HEK293 (cell line): ENCODE measurements around the gene HOXC10.
A peak's percentile ranks its signal among the peaks of the same experiment; 100 is the strongest.

Experiments
- ATF2 ChIP-seq: fragments of 450-650 bp; formaldehyde crosslinking; IDR thresholded peaks from 2 replicates; pipeline ENCODE4 v1.5.1; 2016; ENCODE audit warnings: missing biosample characterization, missing genetic modification characterization, low read depth
- ELK4 ChIP-seq: IDR thresholded peaks from 2 replicates; pipeline ENCODE4 v1.6.1; 2011; ENCODE audit warnings: mild to moderate bottlenecking, low read depth, low read length, borderline replicate concordance
- FEZF1 ChIP-seq: fragments of 450-650 bp; formaldehyde crosslinking; IDR thresholded peaks from 2 replicates; pipeline ENCODE4 v1.5.1; 2016; ENCODE audit warnings: missing biosample characterization, missing genetic modification characterization
- GLI2 ChIP-seq: fragments of 450-650 bp; formaldehyde crosslinking; IDR thresholded peaks from 2 replicates; pipeline ENCODE4; 2017; ENCODE audit warnings: missing biosample characterization, missing genetic modification characterization, low read depth, borderline replicate concordance
- GLI4 ChIP-seq: fragments of 450-650 bp; formaldehyde crosslinking; IDR thresholded peaks from 2 replicates; pipeline ENCODE4 v1.5.1; 2016; ENCODE audit warnings: missing biosample characterization, missing genetic modification characterization
- KLF9 ChIP-seq: fragments of 450-650 bp; formaldehyde crosslinking; IDR thresholded peaks from 2 replicates; pipeline ENCODE4 v1.5.1; 2016; ENCODE audit warnings: missing biosample characterization, missing genetic modification characterization, low read depth
- PBX3 ChIP-seq: sonication (generic); formaldehyde crosslinking; IDR thresholded peaks from 2 replicates; pipeline ENCODE4 v1.8.1; 2022; ENCODE audit warnings: mild to moderate bottlenecking, moderate library complexity, missing genetic modification reagents
- SP2 ChIP-seq: fragments of 450-650 bp; formaldehyde crosslinking; IDR thresholded peaks from 2 replicates; pipeline ENCODE4 v1.5.1; 2016; ENCODE audit warnings: missing biosample characterization, missing genetic modification characterization
- SP3 ChIP-seq: fragments of 450-650 bp; formaldehyde crosslinking; IDR thresholded peaks from 2 replicates; pipeline ENCODE4 v1.5.1; 2016; ENCODE audit warnings: missing biosample characterization, missing genetic modification characterization
- YY2 ChIP-seq: fragments of 450-650 bp; formaldehyde crosslinking; IDR thresholded peaks from 2 replicates; pipeline ENCODE4 v1.5.1; 2016; ENCODE audit warnings: missing biosample characterization, missing genetic modification characterization
- ZBTB7A ChIP-seq: fragments of 450-650 bp; formaldehyde crosslinking; IDR thresholded peaks from 2 replicates; pipeline ENCODE4 v1.5.1; 2016; ENCODE audit warnings: low read depth, missing biosample characterization, missing genetic modification characterization
- ZFHX2 ChIP-seq: fragments of 450-650 bp; formaldehyde crosslinking; conservative IDR thresholded peaks from 2 replicates; pipeline ENCODE4 v1.5.1; 2016; ENCODE audit warnings: missing biosample characterization, missing genetic modification characterization
- ZFP37 ChIP-seq: fragments of 450-650 bp; formaldehyde crosslinking; IDR thresholded peaks from 2 replicates; pipeline ENCODE4 v1.5.1; 2016; ENCODE audit warnings: missing biosample characterization, missing genetic modification characterization
- ZNF112 ChIP-seq: fragments of 450-650 bp; formaldehyde crosslinking; IDR thresholded peaks from 2 replicates; pipeline ENCODE4 v1.5.0; 2017; ENCODE audit warnings: missing biosample characterization, missing genetic modification characterization
- ZNF121 ChIP-seq: fragments of 450-650 bp; formaldehyde crosslinking; IDR thresholded peaks from 2 replicates; pipeline ENCODE4 v1.5.1; 2016; ENCODE audit warnings: missing biosample characterization, missing genetic modification characterization
- ZNF16 ChIP-seq: fragments of 450-650 bp; formaldehyde crosslinking; IDR thresholded peaks from 2 replicates; pipeline ENCODE4 v1.5.1; 2016; ENCODE audit warnings: low read depth, missing biosample characterization, missing genetic modification characterization
- ZNF202 ChIP-seq: fragments of 450-650 bp; formaldehyde crosslinking; IDR thresholded peaks from 2 replicates; pipeline ENCODE4 v1.5.1; 2016; ENCODE audit warnings: missing biosample characterization, missing genetic modification characterization, borderline replicate concordance
- ZNF223 ChIP-seq: fragments of 450-650 bp; formaldehyde crosslinking; IDR thresholded peaks from 2 replicates; pipeline ENCODE4 v1.5.1; 2016; ENCODE audit warnings: missing biosample characterization, missing genetic modification characterization
- ZNF26 ChIP-seq: fragments of 450-650 bp; formaldehyde crosslinking; IDR thresholded peaks from 2 replicates; pipeline ENCODE4 v1.5.1; 2016; ENCODE audit warnings: missing biosample characterization, missing genetic modification characterization
- ZNF274 ChIP-seq, 2 experiments: fragments of 200-500 bp in 1 of 2; fragments of 450-650 bp in 1 of 2; sonication (Bioruptor generic) in 1 of 2; formaldehyde crosslinking in 1 of 2; IDR thresholded peaks; 2 replicates each; pipeline versions ENCODE4 v1.5.1 to v1.6.1; 2014 to 2016; ENCODE audit warnings: borderline replicate concordance in 1 of 2, inconsistent platforms in 1 of 2, low read length in 1 of 2, missing biosample characterization in 1 of 2, missing genetic modification characterization in 1 of 2
- ZNF280C ChIP-seq: fragments of 450-650 bp; formaldehyde crosslinking; IDR thresholded peaks from 2 replicates; pipeline ENCODE4 v1.5.1; 2016; ENCODE audit warnings: missing biosample characterization, missing genetic modification characterization
- ZNF302 ChIP-seq: fragments of 450-650 bp; formaldehyde crosslinking; IDR thresholded peaks from 2 replicates; pipeline ENCODE4 v1.5.1; 2016; ENCODE audit warnings: missing biosample characterization, missing genetic modification characterization, low read depth
- ZNF354C ChIP-seq: fragments of 450-650 bp; formaldehyde crosslinking; IDR thresholded peaks from 2 replicates; pipeline ENCODE4 v1.5.1; 2016; ENCODE audit warnings: missing biosample characterization, missing genetic modification characterization, low read depth, borderline replicate concordance
- ZNF37A ChIP-seq: fragments of 450-650 bp; IDR thresholded peaks from 2 replicates; pipeline ENCODE4 v1.5.1; 2018; ENCODE audit warnings: missing biosample characterization, missing genetic modification characterization
- ZNF398 ChIP-seq: fragments of 450-650 bp; formaldehyde crosslinking; IDR thresholded peaks from 2 replicates; pipeline ENCODE4 v1.5.1; 2017; ENCODE audit warnings: missing biosample characterization, missing genetic modification characterization
- ZNF426 ChIP-seq: fragments of 450-650 bp; formaldehyde crosslinking; IDR thresholded peaks from 2 replicates; pipeline ENCODE4 v1.5.1; 2017; ENCODE audit warnings: missing biosample characterization, missing genetic modification characterization, mild to moderate bottlenecking, inconsistent platforms, moderate library complexity
- ZNF521 ChIP-seq: fragments of 450-650 bp; formaldehyde crosslinking; IDR thresholded peaks from 2 replicates; pipeline ENCODE4 v1.5.1; 2017; ENCODE audit warnings: missing biosample characterization, mild to moderate bottlenecking, missing genetic modification characterization
- ZNF530 ChIP-seq: fragments of 450-650 bp; formaldehyde crosslinking; IDR thresholded peaks from 2 replicates; pipeline ENCODE4 v1.5.1; 2016; ENCODE audit warnings: low read depth, missing biosample characterization, missing genetic modification characterization
- ZNF558 ChIP-seq: fragments of 450-650 bp; formaldehyde crosslinking; IDR thresholded peaks from 2 replicates; pipeline ENCODE4 v1.5.1; 2016; ENCODE audit warnings: missing biosample characterization, missing genetic modification characterization
- ZNF585B ChIP-seq: fragments of 450-650 bp; formaldehyde crosslinking; IDR thresholded peaks from 2 replicates; pipeline ENCODE4 v1.5.1; 2016; ENCODE audit warnings: missing biosample characterization, missing genetic modification characterization
- ZNF670 ChIP-seq: fragments of 450-650 bp; formaldehyde crosslinking; IDR thresholded peaks from 2 replicates; pipeline ENCODE4 v1.5.1; 2016; ENCODE audit warnings: missing biosample characterization, missing genetic modification characterization, low read depth

The HOXC10 gene

GRCh38 chr12:53990311-53991076, 5.5 kb downstream of the HOXC10 start (continued):
- TF ChIP-seq ZNF530 (tag by site-specific recombination) (no peak), SP2 (tag by site-specific recombination) (no peak), ZNF26 (tag by site-specific recombination) (no peak), ZFP37 (tag by site-specific recombination) (no peak), ZBTB7A (no peak), ZNF274 (IDR thresholded peaks at IDR 0.05; ENCODE audit: low read length) (no peak), ZNF274 (tag by site-specific recombination; IDR thresholded peaks at IDR 0.05; ENCODE audit: borderline replicate concordance) (no peak), ZNF16 (tag by site-specific recombination) (no peak), ZNF302 (tag by site-specific recombination) (no peak), ZNF426 (tag by site-specific recombination) (no peak), ZNF280C (tag by site-specific recombination) (no peak), ZNF223 (tag by site-specific recombination) (no peak), ZNF121 (tag by site-specific recombination) (peak; percentile 7; the same call in 1 of the 2 replicates), YY2 (tag by site-specific recombination) (no peak), ZNF202 (no peak), KLF9 (tag by site-specific recombination) (no peak), ZNF521 (tag by site-specific recombination) (no peak), ZNF398 (tag by site-specific recombination) (no peak; the same call in 1 of the 2 replicates), GLI2 (tag by site-specific recombination) (no peak), PBX3 (CRISPR knock-in tag) (no peak), ZNF354C (tag by site-specific recombination) (no peak), ZNF558 (no peak), ZNF112 (tag by site-specific recombination) (no peak), GLI4 (no peak), ZFHX2 (tag by site-specific recombination) (no peak), ELK4 (no peak), ZNF670 (tag by site-specific recombination) (no peak), ZNF585B (tag by site-specific recombination) (no peak), ATF2 (tag by site-specific recombination) (no peak), ZNF37A (tag by site-specific recombination) (no peak), FEZF1 (tag by site-specific recombination) (0 out of 2 replicates have a peak, but pooled peaks have one; percentile 54), SP3 (no peak)
